ENCODE data around the gene DYRK1A. TPM values are rescaled to one million over a fixed set of nuclear protein-coding genes. Genes with fewer than 3 reads are reported as not detected.

The DYRK1A gene
- total RNA-seq, 1 experiment from 2014 or later: 49.3 TPM

DNA sequence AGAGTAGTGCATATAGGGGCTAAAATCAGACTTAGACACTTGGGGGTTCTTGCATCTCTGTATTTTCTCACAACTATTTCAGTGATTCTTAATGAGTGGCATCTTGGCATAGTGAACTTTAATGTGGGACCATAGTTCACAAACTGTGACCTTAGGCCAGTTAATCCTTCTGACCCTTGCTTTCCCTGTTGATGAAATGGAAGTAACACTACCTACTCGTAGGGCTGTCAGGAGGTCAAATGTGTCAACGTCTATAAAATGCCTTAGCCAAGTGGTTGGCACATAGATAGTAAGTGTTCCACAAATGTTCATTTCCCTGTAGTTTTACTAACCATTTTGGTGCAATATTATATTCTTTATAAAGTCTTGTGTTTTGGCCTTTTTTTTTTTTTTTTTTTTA is 49.4 kb downstream of the DYRK1A start:
- DNase-seq (ENCODE audit: low read depth, low spot score): no peak
- POLR2A ChIA-PET: no interaction called here
- peaks cover 0 to 4% of the 10 kb centered on the region in 2 experiments; a peak in 1 of 4 replicates for H3K4me1 ChIP-seq (ENCODE audit: control insufficient read depth in 1 of 2, insufficient read depth in 2 of 2, low read length in 2 of 2)
- H3K4me3 ChIP-seq (replicated peaks in 1 of 2; ENCODE audit: low read depth in 1 of 2, low read length in 2 of 2): no peak overlapping the region
- no peak overlapping the region for H3K4me2 ChIP-seq (ENCODE audit: low read length)
- no peak overlapping the region for H3K27ac ChIP-seq (ENCODE audit: low read depth, low read length)
- no peaks in the 10 kb centered on the region for H3K27me3 ChIP-seq (ENCODE audit: insufficient read depth, low read length)
- intact Hi-C loops (cut with micrococcal nuclease): no loop called here
- H3K79me2 ChIP-seq (ENCODE audit: insufficient read depth, low read length): peaks cover 99% of the 10 kb centered on the region
- H3K9ac ChIP-seq (ENCODE audit: low read length): no peak overlapping the region
- no TSS peak for BruUV-seq (replicated peaks)
- ATAC-seq: no peak
- no peaks in the 10 kb centered on the region for H3K36me3 ChIP-seq (ENCODE audit: control insufficient read depth in 1 of 2, insufficient read depth in 2 of 2, low read length in 2 of 2)
- peaks cover 8% of the 10 kb centered on the region; the same call in 1 of the 2 replicates for H4K20me1 ChIP-seq (ENCODE audit: insufficient read depth)
- H2AFZ ChIP-seq (ENCODE audit: low read depth, low read length, poor library complexity, severe bottlenecking): no peak overlapping the region
- RAD21 ChIA-PET (ENCODE audit: low non-redundant PET in 1 of 2, low total read pairs in 2 of 2, uncharacterized antibody in 2 of 2, unreplicated experiment in 2 of 2): no interaction called here
- no peaks in the 10 kb centered on the region for H3K9me2 ChIP-seq (ENCODE audit: insufficient read depth)
- H3K9me3 ChIP-seq (ENCODE audit: control insufficient read depth in 1 of 2, insufficient read depth in 1 of 2, low read depth in 1 of 2, low read length in 2 of 2): no peaks in the 10 kb centered on the region
- CTCF ChIA-PET: no interaction called here
- TF ChIP-seq, protein P1, sequence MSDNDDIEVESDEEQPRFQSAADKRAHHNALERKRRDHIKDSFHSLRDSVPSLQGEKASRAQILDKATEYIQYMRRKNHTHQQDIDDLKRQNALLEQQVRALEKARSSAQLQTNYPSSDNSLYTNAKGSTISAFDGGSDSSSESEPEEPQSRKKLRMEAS (IDR thresholded peaks at IDR 0.05): no peak
- TF ChIP-seq RAD21 (IDR thresholded peaks at IDR 0.05; ENCODE audit: low read depth): no peak
- TF ChIP-seq TCF7L2 (IDR thresholded peaks at IDR 0.05; ENCODE audit: borderline replicate concordance, extremely low read depth, insufficient read depth, insufficient read length): no peak
- TF ChIP-seq ELF1 (IDR thresholded peaks at IDR 0.05; ENCODE audit: borderline replicate concordance, low read depth): no peak
- no peak for TF ChIP-seq YY1 (IDR thresholded peaks at IDR 0.05; ENCODE audit: extremely low read depth, insufficient replicate concordance, low read depth, low read length)
- TF ChIP-seq FOSL1 (IDR thresholded peaks at IDR 0.05; ENCODE audit: low read depth): no peak
- no peak for TF ChIP-seq SRF (IDR thresholded peaks at IDR 0.05; ENCODE audit: low read depth)
- no peak for TF ChIP-seq ZNF274 (IDR thresholded peaks at IDR 0.05; ENCODE audit: low read depth, low read length)
- TF ChIP-seq POLR2AphosphoS5 (IDR thresholded peaks at IDR 0.05; ENCODE audit: low read depth, low read length): no peak
- no peak for TF ChIP-seq SP1 (IDR thresholded peaks at IDR 0.05; ENCODE audit: low read depth)
- no peak for TF ChIP-seq EGR1 (IDR thresholded peaks at IDR 0.05; ENCODE audit: low read depth)
- TF ChIP-seq EZH2phosphoT487 (IDR thresholded peaks at IDR 0.05; ENCODE audit: borderline replicate concordance): no peak
- no peak for TF ChIP-seq SIN3A (IDR thresholded peaks at IDR 0.05; ENCODE audit: low read depth)
- TF ChIP-seq CBX3 (IDR thresholded peaks at IDR 0.05; ENCODE audit: low read depth): no peak
- no peak for TF ChIP-seq CEBPB (IDR thresholded peaks at IDR 0.05; ENCODE audit: low read depth)
- TF ChIP-seq, protein P2, sequence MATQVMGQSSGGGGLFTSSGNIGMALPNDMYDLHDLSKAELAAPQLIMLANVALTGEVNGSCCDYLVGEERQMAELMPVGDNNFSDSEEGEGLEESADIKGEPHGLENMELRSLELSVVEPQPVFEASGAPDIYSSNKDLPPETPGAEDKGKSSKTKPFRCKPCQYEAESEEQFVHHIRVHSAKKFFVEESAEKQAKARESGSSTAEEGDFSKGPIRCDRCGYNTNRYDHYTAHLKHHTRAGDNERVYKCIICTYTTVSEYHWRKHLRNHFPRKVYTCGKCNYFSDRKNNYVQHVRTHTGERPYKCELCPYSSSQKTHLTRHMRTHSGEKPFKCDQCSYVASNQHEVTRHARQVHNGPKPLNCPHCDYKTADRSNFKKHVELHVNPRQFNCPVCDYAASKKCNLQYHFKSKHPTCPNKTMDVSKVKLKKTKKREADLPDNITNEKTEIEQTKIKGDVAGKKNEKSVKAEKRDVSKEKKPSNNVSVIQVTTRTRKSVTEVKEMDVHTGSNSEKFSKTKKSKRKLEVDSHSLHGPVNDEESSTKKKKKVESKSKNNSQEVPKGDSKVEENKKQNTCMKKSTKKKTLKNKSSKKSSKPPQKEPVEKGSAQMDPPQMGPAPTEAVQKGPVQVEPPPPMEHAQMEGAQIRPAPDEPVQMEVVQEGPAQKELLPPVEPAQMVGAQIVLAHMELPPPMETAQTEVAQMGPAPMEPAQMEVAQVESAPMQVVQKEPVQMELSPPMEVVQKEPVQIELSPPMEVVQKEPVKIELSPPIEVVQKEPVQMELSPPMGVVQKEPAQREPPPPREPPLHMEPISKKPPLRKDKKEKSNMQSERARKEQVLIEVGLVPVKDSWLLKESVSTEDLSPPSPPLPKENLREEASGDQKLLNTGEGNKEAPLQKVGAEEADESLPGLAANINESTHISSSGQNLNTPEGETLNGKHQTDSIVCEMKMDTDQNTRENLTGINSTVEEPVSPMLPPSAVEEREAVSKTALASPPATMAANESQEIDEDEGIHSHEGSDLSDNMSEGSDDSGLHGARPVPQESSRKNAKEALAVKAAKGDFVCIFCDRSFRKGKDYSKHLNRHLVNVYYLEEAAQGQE (IDR thresholded peaks at IDR 0.05; ENCODE audit: low read depth): no peak
- TF ChIP-seq EZH2 (IDR thresholded peaks at IDR 0.05): no peak
- TF ChIP-seq, protein P3, sequence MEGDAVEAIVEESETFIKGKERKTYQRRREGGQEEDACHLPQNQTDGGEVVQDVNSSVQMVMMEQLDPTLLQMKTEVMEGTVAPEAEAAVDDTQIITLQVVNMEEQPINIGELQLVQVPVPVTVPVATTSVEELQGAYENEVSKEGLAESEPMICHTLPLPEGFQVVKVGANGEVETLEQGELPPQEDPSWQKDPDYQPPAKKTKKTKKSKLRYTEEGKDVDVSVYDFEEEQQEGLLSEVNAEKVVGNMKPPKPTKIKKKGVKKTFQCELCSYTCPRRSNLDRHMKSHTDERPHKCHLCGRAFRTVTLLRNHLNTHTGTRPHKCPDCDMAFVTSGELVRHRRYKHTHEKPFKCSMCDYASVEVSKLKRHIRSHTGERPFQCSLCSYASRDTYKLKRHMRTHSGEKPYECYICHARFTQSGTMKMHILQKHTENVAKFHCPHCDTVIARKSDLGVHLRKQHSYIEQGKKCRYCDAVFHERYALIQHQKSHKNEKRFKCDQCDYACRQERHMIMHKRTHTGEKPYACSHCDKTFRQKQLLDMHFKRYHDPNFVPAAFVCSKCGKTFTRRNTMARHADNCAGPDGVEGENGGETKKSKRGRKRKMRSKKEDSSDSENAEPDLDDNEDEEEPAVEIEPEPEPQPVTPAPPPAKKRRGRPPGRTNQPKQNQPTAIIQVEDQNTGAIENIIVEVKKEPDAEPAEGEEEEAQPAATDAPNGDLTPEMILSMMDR (IDR thresholded peaks at IDR 0.05 in 2 of 3, conservative IDR thresholded peaks at IDR 0.05 in 1 of 3; ENCODE audit: borderline replicate concordance in 1 of 3, insufficient read depth in 1 of 3, low read depth in 2 of 3, low read length in 2 of 3): no peak
- TF ChIP-seq JUND (IDR thresholded peaks at IDR 0.05): no peak
- TF ChIP-seq ZFX (IDR thresholded peaks at IDR 0.05): no peak
